Pulmonary artery endothelial cell (primary cell): ENCODE measurements around the gene STK17A. TPM values are rescaled to one million over a fixed set of nuclear protein-coding genes. Genes with fewer than 3 reads are reported as not detected.
"Not testable (repeated sequence)": the region's sequence is repeated elsewhere in the genome, so short reads cannot be mapped to it uniquely, and the experiment has no call there.

Experiments
- DNase-seq: peaks from one replicate; pipeline ENCODE4 v3.0.0-alpha.2; 2011; ENCODE audit warnings: low read depth, low spot score
- total RNA-seq: library from RNA; depleted of rRNA; stranded (reverse); fragments of >200 nt; gene quantifications from 2 replicates; pipeline ENCODE4 v1.2.3, GENCODE V29; 2014

STK17A gene
- total RNA-seq, 1 donor from 2014 or later: 72.3 TPM

- no peak for DNase-seq
These were observed 14.4 kb upstream of the STK17A start for GRCh38 chr7:43568529-43568928.

- DNase-seq: no peak
These were observed 13.5 kb upstream of the STK17A start for GRCh38 chr7:43569424-43569823.

GRCh38 chr7:43570688-43571365 is 12.1 kb upstream of the STK17A start:
- DNase-seq: no peak

- peak; percentile 69 for DNase-seq
These were observed 10.3 kb upstream of the STK17A start for GRCh38 chr7:43572516-43573049.

GRCh38 chr7:43573832-43574231 is 9.1 kb upstream of the STK17A start:
- not testable (repeated sequence) for DNase-seq

GRCh38 chr7:43575506-43575905 is 7.4 kb upstream of the STK17A start:
- DNase-seq: no peak

GRCh38 chr7:43576241-43576640 is 6.7 kb upstream of the STK17A start:
- DNase-seq: no peak

GRCh38 chr7:43577485-43577951 is 5.4 kb upstream of the STK17A start:
- DNase-seq: no peak

- no peak for DNase-seq
These were observed 701 bp downstream of the STK17A start for GRCh38 chr7:43583424-43584194.

GRCh38 chr7:43584195-43584586 is 1.3 kb downstream of the STK17A start:
- DNase-seq: no peak

GRCh38 chr7:43584733-43585132 is 1.8 kb downstream of the STK17A start:
- not testable (repeated sequence) for DNase-seq

- no peak for DNase-seq
These were observed 2.7 kb downstream of the STK17A start for GRCh38 chr7:43585562-43585961.

GRCh38 chr7:43586251-43586900 is 3.5 kb downstream of the STK17A start:
- no peak for DNase-seq

GRCh38 chr7:43588477-43589132 is 5.7 kb downstream of the STK17A start:
- no peak for DNase-seq

- DNase-seq: no peak
These were observed 6.2 kb downstream of the STK17A start for GRCh38 chr7:43589133-43589478.

GRCh38 chr7:43589728-43590127 is 6.8 kb downstream of the STK17A start:
- DNase-seq: no peak

GRCh38 chr7:43590862-43591557 is 8.1 kb downstream of the STK17A start:
- DNase-seq: no peak

- no peak for DNase-seq
These were observed 8.8 kb downstream of the STK17A start for GRCh38 chr7:43591558-43592180.

GRCh38 chr7:43592326-43592725 is 9.4 kb downstream of the STK17A start:
- no peak for DNase-seq

- no peak for DNase-seq
These were observed 10.1 kb downstream of the STK17A start for GRCh38 chr7:43593010-43593409.

- DNase-seq: no peak
These were observed 11.1 kb downstream of the STK17A start for GRCh38 chr7:43594020-43594419.
